ENCODE results near the gene GRIFIN.

Gene GRIFIN

GRCh38 chr7:2437537-2438148 is 38.6 kb downstream of the GRIFIN start:
- H3K27ac Mint-ChIP-seq = no peak overlapping the region
- no peak overlapping the region for H3K4me3 Mint-ChIP-seq
- H3K27me3 Mint-ChIP-seq (ENCODE audit: low read depth) = peaks cover 4% of the 10 kb centered on the region
- H3K9me3 Mint-ChIP-seq = no peaks in the 10 kb centered on the region
- H3K36me3 Mint-ChIP-seq (ENCODE audit: low read depth) = peaks cover 35% of the 10 kb centered on the region
- TF ChIP-seq CTCF (IDR thresholded peaks at IDR 0.05; ENCODE audit: unreplicated experiment in 3 of 3) = no peak
- peaks cover 15% of the 10 kb centered on the region for H3K4me1 Mint-ChIP-seq

DNA sequence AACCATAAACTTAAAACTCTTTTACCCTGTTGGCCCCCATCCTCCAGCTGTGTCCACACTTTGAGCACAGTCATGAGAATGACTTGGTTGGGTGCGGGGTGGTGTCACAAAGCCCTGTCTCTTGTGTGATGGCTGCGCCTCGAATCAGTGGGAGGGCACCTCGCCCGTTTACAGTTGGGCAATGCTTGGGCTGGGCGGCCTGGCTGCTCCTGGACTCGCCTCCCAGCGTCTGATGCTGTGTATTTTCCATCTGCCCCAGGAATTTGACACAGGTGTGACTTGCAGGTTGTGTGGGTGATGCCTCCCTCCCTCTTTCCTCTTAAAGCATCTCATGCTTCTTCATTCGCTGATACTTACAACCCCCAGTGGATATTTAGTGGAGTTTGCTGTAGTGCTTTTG is 39.1 kb downstream of the GRIFIN start:
- Mint-ChIP-seq H3K27ac (no peak overlapping the region), H3K9me3 (no peaks in the 10 kb centered on the region), H3K36me3 (ENCODE audit: low read depth) (peaks cover 37% of the 10 kb centered on the region), H3K27me3 (ENCODE audit: low read depth) (peaks cover 4% of the 10 kb centered on the region), H3K4me3 (no peak overlapping the region), H3K4me1 (peaks cover 15% of the 10 kb centered on the region)
- no peak for TF ChIP-seq CTCF (IDR thresholded peaks at IDR 0.05; ENCODE audit: unreplicated experiment in 3 of 3)

- H3K4me3 Mint-ChIP-seq = no peak overlapping the region
- no peak overlapping the region for H3K27ac Mint-ChIP-seq
- H3K9me3 Mint-ChIP-seq = peaks cover 2% of the 10 kb centered on the region
- peaks cover 4% of the 10 kb centered on the region for H3K27me3 Mint-ChIP-seq (ENCODE audit: low read depth)
- H3K36me3 Mint-ChIP-seq (ENCODE audit: low read depth) = peaks cover 43% of the 10 kb centered on the region
- no peak for TF ChIP-seq CTCF (IDR thresholded peaks at IDR 0.05; ENCODE audit: unreplicated experiment in 3 of 3)
- peaks cover 15% of the 10 kb centered on the region for H3K4me1 Mint-ChIP-seq
Observed at GRCh38 chr7:2436341-2437104, 39.7 kb downstream of the GRIFIN start.

- peaks cover 7% of the 10 kb centered on the region for H3K4me1 Mint-ChIP-seq
- no peak overlapping the region for H3K4me3 Mint-ChIP-seq
Observed at GRCh38 chr7:2435146-2435545, 41.1 kb downstream of the GRIFIN start.

GRCh38 chr7:2433713-2434550 is 42.3 kb downstream of the GRIFIN start:
- Mint-ChIP-seq H3K4me3 (no peak overlapping the region), H3K4me1 (peaks cover 3% of the 10 kb centered on the region), H3K9me3 (peaks cover 16% of the 10 kb centered on the region), H3K27me3 (ENCODE audit: low read depth) (peaks cover 4% of the 10 kb centered on the region), H3K36me3 (ENCODE audit: low read depth) (peaks cover 58% of the 10 kb centered on the region), H3K27ac (no peak overlapping the region)
- TF ChIP-seq CTCF (IDR thresholded peaks at IDR 0.05; ENCODE audit: unreplicated experiment in 3 of 3) = no peak

More at GRCh38 chr7:2435146-2435545, 41.1 kb downstream of the GRIFIN start:
- TF ChIP-seq CTCF (IDR thresholded peaks at IDR 0.05; ENCODE audit: unreplicated experiment in 3 of 3) = no peak
- no peak overlapping the region for H3K27ac Mint-ChIP-seq
- peaks cover 4% of the 10 kb centered on the region for H3K27me3 Mint-ChIP-seq (ENCODE audit: low read depth)
- H3K36me3 Mint-ChIP-seq (ENCODE audit: low read depth) = peaks cover 50% of the 10 kb centered on the region
- H3K9me3 Mint-ChIP-seq = peaks cover 9% of the 10 kb centered on the region
